Measurements from ENCODE around the gene P2RX5.

Gene P2RX5

DNA sequence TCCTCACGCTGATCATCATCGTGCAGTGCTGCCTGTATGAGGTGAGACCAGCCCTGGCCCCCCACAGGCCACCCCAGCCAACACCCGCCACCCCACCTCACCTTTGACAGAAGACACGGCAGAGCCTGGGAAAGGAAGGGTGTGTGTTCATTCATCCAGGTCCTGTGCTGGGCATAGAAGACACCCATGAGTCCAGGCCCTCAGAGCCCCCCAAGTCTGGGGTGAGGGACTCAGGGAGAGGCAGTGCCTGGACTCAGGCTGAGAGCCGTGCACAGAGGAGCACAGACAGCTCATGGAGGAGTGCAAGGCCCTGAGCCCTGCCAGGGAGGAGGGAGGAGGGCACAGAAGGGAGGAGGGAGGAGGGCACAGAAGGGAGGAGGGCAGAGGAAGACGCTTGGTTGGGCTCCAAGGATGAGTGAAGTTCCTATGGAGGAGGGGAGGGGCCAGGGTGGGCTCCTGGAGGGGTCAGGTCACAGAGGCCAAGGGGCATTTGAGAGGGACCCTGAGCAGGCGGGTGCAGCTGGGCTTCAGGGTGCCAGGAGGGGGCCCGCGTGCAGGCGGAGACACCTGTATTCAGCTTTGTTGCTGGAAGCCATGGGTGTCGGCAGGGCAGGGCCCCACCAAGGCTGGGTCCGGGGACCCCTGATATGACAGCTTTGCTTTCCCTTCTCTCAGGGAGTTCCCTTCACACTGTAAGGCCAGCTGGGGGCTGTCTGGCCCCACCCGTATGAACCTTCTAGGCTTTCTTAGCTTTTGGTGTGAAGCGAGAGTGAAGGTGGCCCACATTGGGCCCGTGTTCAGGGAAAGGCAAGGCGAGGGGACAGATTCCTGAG lies 39.0 kb downstream of the P2RX5 start:
- no peak for DNase-seq

- DNase-seq, result no peak
Observed at GRCh38 chr17:3656353-3656752, 39.6 kb downstream of the P2RX5 start.

DNA sequence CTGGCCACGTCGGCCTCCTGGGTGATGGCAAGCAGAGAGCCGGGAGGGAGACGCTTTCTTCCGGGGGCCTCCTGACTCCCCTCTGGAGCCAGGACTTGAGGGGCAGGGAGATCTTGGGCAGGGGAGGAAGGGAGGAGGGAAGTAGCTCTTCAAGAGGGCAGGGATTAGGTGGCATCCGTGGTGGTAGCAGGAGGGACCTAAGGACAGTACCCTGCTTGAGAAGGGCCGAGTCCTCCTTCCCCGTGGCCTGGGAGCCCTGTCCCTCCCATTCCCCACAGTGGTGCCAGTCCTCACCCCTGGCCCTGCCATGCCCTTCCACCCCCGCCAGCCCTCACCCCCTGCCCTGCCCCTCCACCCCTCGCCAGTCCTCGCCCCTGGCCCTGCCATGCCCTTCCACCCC lies 40.2 kb downstream of the P2RX5 start:
- no peak for DNase-seq

GRCh38 chr17:3647769-3648555 lies 48.0 kb downstream of the P2RX5 start:
- peak; percentile 42 to 72 for DNase-seq

- no peak for DNase-seq
Observed at GRCh38 chr17:3647251-3647650, 48.7 kb downstream of the P2RX5 start.

GRCh38 chr17:3645310-3645709 lies 50.6 kb downstream of the P2RX5 start:
- no peak for DNase-seq

DNA sequence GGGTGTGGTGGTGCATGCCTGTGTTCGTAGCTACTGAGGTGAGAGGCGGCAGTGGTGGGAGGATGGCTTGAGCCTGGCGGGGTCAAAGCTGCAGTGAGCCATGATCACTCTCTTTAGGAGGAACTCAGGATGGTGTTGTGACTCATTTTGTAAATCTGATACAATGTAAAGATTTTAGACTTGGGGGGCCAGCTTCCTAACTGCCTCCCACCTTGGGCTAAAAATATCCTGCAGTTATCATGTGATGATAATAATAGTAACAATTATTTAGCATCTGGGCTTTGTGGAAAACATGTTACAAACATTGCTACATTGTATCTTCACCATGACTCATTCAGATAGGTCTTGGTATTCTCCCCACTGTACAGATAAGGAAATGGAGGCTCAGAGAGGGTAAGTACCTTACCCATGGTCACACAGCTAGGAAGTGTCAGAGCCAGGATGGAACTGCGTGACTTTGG lies 52.0 kb downstream of the P2RX5 start:
- DNase-seq, result peak; percentile 89 to 94

- peak in 1 of 2 donors; percentile 40 for DNase-seq
Observed at GRCh38 chr17:3641717-3642486, 54.1 kb downstream of the P2RX5 start.

DNA sequence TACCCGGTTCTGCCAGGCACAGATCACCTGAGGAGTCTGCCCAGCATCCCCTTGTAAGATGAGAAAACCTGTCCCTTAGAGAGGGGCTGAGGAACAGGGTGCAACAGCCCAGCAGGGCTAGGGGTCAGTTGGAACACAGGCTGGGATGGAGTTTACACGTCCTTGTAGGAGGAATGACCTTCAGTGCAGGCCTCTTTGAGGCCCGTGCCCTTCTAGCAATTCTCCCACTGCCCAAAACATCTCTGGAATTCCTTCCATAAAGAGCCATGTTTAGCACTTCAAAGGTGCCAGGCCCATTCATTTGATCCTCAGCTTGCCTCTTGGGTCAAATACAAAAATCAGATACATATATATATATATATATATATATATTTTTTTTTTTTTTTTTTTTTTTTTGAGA lies 54.9 kb downstream of the P2RX5 start:
- DNase-seq, result no peak

DNA sequence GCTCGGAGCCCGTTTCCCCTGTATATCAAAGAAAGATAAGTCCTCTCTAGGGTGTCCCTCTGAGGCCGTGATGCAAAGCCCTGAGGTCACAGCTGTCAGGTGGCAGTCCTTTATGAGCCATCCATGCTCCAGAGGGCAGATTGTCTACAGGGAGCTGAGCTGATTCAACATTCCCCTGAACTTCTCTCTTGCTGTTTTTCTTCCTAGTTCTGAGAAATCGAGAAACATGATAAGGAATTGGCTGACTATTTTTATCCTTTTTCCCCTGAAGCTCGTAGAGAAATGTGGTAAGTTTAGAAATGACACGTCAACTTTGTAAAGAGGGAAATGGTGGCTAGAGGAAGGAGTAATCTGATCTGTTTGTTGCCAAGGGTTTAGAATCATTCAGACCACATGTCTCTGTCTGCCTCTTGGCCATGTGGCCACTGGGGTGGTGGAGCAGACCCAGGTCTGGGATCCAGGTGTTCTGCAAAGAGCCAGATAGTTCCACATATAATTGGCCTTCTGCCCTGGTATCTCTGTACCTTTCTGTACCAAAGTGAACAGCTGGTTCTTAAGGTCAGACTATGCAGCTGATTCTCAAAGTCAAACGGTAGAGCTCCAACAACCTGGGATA lies 55.9 kb downstream of the P2RX5 start:
- peak; percentile 94 to 95 for DNase-seq

GRCh38 chr17:3636908-3637373 lies 59.0 kb downstream of the P2RX5 start:
- DNase-seq, result peak in 1 of 2 donors; percentile 21

GRCh38 chr17:3636154-3636907 lies 59.6 kb downstream of the P2RX5 start, which contains the start of the genes CTNS and SHPK:
TSS of gene CTNS (plus strand) at chr17:3636760. CDS start at chr17:3640207, 3,447 bp downstream.
TSS of gene SHPK (minus strand) at chr17:3636250. CDS start at chr17:3636219, 31 bp downstream.
- peak; percentile 98 to 99 for DNase-seq

- peak in 1 of 2 donors; percentile 25 for DNase-seq
Observed at GRCh38 chr17:3635474-3636153, 60.3 kb downstream of the P2RX5 start.

DNA sequence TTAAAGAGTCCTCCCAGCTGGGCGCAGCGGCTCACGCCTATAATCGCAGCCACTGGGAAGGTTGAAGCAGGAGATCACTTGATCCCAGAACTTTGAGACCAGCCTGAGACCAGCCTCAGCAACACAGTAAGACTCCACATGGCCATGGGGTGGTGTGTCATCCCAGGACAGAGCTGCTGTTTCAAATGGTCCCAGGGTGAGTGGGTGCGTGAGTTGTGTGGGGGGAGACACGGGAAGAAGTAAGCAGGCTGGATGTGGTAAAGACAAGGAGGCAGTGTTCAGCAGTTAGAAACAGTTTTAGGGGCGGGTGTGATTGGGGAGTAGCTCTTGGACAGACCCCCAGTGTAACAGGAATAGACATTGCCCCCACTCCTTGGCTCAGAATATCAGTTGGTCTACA lies 63.7 kb downstream of the P2RX5 start:
- DNase-seq, result peak; percentile 54 to 82

DNA sequence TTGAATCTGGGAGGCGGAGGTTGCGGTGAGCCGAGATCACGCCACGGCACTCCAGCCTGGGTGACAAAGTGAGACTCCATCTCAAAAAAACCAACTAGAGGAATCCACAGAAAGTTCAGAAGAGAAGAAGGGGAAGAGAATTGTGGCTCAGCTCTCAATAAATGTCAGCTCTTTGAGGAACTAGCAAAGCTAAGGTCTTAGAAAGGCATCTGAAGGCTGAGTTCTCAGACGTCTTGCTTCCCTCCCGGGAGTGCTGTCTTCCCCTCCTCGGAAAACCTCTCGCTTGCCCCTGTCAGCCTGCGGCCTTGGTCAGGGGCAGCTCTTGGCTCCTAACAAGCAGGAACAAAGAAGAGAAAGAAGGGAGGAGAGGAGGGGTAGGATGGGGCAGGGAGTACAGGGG lies 65.2 kb downstream of the P2RX5 start:
- peak; percentile 50 to 54 for DNase-seq

DNA sequence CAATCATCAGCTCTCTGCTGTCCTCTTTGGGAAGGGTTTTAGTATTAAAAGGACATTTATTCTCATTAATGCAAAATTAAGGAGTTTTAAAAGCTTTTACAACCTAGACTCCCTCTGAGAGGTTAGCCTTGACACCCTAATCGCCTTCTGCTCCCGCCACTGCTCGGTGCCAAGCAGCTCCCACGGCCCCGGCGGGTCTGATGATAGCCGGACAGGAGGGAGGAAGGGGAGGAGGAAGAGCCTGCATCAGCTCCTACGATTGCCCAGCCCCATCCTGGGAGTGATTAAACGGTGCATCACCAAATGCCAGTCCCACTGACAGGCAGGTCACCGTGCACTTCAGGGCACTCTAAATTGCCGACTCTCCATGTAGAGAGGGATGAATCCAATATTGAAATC lies 68.2 kb downstream of the P2RX5 start:
- DNase-seq, result no peak

- DNase-seq, result no peak
Observed at GRCh38 chr17:3626831-3627768, 68.9 kb downstream of the P2RX5 start.
